CD4-positive, alpha-beta T cell treated with Interferon gamma for 1 hour (primary cell): ENCODE data around the gene EXOC4.
"Not testable (repeated sequence)": the region's sequence is repeated elsewhere in the genome, so short reads cannot be mapped to it uniquely, and the experiment has no call there.

ENCODE experiments used
- DNase-seq: peaks from one replicate; pipeline ENCODE4 v3.0.0-alpha.2; 2020

The EXOC4 gene

DNA sequence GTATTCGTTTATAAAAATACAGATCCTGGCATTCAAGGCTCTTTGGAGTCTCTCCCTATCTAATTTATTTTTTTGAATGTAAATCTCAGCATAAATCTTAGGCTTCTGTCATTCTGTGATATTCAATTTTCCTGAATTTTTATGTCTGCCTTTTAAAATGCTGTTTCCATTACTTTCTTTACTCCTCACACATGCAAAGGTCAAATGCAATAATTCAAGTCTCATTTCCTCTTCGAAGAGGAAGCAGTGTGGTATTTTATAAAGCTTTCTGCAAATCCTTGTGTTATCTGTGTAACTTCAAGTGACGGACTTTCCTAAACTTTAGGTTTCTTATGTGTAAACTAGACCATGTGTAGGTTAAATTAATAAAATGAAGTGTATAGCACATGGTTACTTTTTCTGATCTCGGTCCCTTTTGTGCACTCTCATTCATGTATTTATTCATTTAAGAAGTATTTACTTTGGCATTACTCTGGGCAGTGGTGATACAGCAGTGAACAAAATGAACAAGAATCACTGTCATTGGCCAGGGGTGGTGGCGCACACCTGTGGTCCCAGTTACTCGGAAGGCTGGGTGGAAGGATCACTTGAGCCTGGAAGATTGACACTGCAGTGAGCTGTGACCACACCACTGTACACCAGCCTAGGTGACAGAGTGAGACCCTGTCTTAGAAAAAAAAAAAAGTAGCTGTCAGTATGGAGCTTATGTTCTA is 332.2 kb downstream of the EXOC4 start:
- DNase-seq: no peak

DNA sequence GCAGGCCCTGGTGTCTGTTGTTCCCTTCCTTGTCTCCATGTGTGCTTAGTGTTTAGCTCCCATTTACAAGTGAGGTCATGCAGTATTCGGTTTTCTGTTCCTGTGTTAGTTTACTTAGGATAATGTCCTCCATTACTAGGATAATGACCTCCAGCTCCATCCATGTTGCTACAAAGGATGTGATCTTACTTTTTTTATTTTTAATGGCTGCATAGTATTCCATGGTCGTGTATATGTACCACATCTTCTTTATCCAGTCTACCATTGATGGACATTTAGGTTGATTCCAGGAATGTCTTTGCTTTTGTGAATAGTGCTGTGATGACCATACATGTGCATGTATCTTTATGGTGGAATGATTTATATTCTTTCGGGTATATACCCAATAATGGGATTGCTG is 333.4 kb downstream of the EXOC4 start:
- no peak for DNase-seq

DNA sequence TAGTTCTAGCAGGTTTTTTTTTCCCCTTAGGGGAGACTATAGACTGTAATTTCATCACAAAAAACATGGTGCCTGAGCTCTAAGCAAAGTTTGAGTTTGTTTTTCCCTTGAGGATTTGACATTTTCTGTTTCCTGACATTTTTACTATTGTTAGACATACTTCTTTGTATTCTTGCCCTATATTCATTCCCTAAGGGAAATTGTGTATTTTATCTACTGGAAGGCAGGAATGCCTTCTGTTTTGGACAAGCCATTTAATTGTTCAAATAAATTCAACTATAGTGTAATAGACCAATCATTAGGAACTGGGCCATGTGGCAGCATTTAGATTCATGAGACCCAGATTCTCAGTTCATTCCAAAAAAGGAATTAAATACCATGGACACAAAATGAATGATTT is 335.0 kb downstream of the EXOC4 start:
- no peak for DNase-seq

DNA sequence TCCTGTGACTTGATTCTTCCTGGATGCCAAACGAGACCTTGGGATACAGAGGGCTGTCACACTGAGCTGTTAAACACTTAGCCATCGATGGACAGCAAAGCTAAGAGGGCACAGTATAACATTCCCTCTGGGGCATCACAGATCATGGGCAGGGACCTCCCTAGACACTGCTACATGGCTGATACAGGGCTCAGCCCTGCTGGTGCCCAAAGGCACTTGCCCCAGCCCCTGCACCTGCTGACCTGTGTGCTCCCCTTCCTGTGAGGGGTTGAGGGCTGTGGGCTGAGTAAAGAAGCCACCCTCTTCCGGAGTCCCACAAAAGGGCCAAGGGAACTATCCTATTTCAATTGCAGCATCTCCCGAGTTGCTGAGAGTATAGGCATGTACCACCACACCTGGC is 337.9 kb downstream of the EXOC4 start:
- DNase-seq: no peak

DNA sequence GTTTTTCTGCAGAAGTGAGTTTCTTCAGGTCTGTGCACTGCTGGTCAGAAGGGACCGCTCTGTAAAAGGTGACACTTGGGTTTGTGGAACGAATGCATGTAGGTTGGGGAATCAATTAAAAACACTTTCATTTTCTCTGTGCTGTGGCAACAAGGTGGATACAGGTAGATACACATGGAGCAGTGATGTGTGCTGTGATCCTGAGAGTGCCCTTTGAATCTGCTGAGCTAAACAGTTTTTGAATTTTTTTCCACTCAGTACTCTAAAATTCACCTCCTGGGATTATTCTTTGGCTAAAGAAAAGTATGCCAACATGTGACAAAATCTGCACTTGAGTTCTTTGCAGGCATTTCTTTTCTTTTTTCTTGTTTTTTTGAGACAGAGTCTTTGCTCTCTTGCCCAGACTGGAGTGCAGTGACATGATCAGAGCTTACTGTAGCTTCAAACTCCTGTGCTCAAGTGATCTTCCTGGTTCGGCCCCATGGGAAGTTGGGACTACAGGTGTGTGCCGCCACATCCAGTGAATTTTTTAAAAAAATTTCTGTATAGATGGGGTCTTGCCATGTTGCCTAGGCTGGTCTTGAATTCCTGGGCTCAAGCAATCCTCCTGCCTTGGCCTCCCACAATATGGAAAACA is 338.9 kb downstream of the EXOC4 start:
- DNase-seq: no peak

DNA sequence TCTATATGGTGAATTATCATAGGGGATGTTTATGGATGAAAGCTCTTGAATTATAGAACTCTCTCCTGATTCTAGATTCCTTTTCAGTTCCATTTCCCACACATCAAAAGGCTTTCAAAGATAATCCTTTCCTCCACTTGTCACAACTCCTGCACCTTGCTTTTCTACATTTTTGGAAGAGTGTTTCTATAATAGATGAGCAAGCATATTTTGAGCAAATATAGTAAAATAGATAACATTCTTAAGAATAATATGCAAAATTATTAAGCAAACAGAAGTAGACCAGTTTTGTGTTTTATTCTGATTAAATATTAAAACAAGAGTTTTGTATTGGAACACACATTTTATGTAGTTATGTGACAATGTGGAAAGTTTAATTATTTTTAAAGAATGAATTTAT is 340.7 kb downstream of the EXOC4 start:
- DNase-seq: no peak

DNA sequence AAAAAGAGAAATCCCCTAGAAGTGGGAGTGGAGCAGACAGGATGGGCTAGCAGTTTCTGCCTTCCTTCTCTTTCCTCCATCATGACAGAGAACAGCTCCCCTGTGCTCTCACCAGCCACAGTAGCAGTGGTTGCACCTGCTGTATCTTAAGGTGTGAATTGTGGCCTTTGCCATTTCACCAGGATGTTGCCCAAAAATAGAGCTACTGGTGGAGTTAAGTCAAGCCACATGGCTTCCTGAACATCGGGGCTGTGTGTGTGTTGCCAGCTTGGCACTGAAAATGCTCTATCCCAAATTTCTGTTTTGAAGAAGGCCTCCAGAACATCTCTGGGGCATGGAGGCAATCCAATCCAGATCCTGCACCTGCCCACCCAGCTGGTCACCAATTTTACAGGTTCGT is 348.7 kb downstream of the EXOC4 start:
- DNase-seq: no peak

DNA sequence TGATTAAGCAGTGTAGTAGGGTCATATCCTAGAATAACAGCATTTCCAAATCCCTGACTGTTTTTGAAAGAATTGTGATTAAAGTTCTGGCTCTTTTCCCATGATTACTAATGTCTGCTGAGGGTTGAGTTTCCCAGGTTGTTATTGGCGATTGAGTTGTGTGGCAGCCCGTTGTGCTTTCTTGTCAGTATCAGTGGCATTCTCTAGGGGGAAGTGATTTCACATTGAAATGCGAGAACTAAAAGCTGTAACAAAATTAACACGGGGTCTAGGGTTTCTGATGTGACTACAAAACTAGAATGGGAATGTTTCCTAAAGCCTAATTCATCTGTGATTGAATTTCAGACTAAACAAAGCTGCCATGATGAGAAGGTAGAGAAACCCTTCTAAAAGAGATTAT is 349.4 kb downstream of the EXOC4 start:
- no peak for DNase-seq

DNA sequence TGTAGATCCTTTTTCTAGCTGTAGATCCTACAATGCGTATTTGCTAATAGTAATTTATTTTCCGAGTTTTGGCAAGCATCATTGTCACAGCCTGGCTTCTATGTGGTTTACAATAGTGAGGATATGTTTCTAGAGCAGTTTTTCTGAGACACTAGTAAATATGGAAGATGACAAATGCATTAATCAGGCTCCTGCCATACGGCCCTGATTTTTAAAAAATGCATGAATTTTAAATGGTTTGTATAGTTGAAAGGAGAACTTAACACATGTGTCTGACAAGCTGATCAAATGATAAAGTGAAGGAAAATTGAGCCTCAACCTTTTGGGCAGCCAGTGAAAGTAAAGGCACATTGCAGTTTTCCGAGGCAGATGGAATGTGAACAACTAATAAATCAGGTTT is 354.1 kb downstream of the EXOC4 start:
- no peak for DNase-seq

DNA sequence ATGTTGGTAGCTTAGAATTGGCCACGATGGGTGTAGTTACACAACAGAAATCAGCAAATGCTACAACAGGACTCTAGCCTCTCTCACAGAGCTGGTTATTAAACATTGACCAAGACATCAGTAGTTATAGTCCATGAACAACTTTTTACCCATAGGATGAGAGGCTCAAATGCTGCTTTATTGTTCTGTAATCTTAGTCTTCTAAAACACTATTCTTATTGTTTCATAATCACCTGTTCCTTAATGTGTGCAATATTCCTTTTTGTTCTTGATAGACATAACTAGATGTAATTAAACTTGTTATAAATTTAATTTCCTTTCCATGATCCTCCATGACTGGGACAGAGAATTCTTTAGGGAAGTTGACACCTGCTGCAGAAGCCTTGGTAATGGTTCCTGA is 356.9 kb downstream of the EXOC4 start:
- DNase-seq: no peak

DNA sequence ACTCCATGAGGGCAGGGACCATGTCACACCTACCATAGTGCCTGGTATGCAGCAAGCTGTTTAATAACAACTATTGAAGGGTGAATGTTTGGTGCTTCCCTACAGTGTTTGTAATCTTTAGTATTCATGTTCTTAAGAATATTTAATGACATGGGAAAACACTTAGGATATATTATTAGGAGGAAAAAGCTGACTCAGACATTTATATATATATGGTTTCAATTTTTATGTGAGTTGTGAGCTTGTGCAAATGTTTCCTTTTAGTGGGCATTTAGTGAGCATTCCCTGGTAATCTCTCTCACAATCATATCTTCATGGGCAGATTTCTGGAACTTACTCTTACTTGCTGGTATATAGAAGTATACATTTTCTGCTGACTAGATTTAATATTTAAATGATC is 359.1 kb downstream of the EXOC4 start:
- DNase-seq: no peak

DNA sequence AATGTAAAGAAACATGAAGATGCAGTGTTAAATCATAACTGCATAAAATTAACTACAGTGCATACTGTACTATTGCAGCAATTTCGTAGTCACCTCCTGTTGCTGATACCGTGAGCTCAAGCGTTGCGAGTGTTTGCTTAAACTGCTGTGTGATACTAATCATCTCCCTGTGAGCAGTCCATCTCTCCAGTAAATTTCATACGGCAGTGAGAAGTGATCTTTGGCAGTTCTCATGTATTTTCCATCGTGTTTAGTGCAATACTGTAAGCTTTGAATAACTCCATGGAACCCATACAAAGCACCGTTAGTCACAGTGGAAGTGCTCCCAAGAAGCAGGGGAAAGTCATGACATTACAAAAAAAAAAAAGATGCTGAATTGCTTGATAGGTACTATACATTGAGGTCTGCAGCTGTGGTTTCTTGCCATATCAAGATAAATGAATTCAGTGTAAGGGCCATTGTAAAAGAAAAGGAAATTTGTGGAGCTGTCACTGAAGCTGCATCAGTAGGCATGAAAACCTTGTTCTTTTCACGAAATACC is 360.4 kb downstream of the EXOC4 start:
- DNase-seq: no peak

DNA sequence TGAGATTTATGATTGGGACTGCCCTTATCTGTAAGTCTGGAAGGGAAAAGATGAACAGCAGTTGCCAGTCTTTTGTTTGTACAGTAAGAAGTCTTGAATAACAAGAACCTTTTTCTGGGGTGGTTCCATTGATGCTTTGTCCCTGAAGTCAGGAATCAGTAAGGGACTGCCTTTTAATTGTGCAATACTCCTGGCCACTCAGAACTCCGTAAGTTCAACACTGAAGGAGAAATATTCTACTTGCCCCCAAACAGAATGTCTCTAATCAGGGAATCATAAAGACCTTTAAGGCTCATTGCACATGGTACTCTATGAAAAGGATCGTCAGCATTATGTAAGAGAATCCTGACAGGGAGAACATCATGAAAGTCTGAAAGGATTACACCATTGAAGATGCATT is 361.4 kb downstream of the EXOC4 start:
- no peak for DNase-seq

DNA sequence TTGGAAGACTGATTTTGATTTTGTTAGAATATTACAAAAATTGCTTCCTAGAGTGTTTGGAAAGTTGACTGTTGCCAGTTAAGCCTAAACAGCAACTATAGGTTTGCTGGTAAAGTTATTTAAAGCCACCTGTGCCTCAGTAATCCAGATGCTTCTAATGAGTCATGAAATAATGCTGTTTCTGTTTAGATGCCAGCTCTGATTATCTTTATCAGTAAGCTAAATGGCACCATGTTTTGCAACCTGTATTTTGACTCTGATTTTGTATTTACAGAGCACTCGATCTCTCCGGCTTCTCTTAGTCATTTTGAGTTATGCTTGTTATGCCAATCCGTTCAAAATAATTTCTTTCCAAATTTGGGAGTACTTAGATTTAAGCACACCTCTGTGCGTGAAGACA is 366.1 kb downstream of the EXOC4 start:
- DNase-seq: no peak

DNA sequence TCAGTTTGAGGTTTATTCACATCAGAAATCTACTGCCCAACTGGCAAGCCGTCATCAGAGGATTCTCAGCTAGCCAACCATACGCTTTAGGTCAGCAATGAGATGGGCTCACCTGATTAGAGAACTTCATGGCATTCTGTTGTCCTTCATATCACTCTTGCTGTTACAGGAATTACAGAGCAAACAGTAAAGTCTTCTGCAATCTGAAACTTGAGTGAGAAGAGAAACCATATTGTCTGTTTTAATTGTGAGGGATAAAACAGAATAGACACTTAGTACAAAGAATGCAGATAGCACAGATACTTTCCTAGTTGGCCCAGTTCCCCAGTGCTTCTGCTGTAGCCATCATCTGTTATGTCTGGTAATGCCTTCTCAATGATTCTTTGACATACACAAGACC is 366.6 kb downstream of the EXOC4 start:
- no peak for DNase-seq

DNA sequence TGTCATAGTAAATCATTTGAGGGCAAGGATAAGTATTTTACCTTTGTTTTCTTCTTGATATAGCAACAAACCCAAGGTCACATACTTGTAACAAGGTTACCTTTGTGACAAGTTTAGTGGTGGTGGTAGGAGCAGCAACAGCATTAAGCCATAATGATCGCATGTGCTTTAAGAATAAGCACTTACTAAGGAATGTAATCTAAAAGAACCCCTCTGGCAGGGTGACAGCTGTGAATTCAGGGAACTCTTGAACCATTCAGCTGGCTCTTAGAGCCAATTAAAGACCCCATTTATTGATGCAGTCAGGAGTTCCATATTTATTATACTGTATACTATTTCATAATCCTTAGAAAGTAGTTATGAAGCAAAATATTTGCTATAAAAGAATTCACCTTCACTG is 370.8 kb downstream of the EXOC4 start:
- DNase-seq: no peak

DNA sequence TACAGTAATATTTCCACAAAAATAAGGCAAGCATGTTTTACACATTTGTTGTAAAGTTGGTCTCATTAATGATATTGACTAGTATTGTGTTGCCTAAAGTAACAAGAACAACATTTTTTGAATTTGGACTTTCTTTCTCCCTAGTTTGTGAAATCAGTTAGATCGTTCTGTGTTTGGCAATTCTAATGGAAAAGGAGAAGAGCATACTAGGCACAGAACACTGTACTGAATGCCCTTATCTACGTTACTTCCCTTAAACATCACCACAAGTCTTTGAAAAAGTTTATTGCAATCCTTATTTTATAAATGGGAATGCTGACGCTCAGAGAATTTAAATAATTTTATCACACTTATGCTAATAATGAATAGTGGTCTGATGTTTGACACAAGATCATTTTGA is 372.2 kb downstream of the EXOC4 start:
- no peak for DNase-seq

DNA sequence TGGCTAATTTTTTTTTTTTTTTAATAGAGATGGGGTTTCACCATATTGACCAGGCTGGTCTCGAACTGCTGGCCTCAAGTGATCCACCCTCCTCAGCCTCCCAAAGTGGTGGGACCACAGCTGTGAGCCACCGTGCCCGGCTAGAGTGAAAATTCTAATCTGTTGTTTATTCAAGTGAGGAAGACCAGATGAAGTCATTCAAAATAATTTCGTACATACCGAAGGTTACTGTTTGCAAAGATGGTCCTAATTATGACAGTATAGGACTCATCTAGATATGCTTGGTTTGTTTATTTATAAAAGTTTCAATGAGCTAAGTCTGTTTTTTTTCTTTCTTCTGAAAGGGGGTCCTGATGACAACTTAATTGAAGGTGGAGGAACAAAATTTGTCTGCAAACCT is 376.8 kb downstream of the EXOC4 start:
- no peak for DNase-seq

DNA sequence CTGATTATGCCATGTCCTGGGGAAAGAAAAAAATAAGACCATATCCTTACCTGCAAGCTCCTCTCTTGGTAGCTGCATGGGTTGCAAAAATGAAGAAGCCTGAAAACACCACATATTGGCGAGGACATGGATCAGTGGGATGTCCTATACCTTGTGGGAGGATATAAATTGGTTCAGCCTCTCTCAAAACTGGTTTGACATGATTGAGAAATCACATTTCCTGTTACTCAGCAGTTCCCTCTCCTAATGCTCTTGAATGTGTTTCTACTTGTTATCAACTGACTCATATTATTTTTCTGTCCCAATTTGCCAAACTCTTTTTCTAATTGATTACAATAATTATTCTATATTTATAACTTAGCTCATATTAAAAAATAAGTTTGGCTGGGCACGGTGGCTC is 380.2 kb downstream of the EXOC4 start:
- DNase-seq: no peak

DNA sequence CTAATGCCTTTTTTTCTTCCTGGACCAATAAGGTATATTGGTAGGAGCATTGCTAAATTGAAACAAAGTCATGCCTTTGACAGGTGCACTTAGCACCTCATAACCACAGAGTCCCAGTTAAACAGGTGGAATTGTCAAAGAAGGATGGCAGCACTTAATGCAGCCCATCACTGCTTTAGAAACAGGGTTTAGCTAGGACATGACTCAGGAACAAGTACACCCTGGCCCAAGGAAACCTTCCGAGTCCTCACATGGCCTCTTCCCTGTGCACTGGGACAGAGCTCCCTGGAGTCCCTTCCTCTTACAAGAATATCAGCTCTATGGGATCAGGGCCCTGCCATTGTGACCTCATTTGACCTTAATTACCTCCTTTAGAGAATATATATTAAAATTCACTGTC is 382.7 kb downstream of the EXOC4 start:
- no peak for DNase-seq

DNA sequence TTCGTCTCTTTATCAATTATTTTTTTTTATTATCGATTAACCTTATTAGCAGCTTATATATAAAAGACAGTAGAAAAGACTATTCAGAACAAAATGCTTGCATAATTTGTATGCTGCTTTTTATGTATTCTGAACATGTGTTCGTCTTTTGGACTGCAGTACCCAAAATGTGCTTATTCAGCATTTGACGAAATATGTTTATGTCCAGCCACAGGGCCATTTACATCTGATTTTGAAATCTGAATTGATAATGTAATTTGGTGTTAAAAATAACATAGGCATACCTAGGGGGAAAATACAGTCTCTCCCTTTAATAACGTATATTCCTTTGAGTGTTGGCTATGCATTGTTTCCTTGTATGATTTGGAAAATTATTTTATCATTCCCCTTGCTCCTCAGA is 386.0 kb downstream of the EXOC4 start:
- DNase-seq: no peak

DNA sequence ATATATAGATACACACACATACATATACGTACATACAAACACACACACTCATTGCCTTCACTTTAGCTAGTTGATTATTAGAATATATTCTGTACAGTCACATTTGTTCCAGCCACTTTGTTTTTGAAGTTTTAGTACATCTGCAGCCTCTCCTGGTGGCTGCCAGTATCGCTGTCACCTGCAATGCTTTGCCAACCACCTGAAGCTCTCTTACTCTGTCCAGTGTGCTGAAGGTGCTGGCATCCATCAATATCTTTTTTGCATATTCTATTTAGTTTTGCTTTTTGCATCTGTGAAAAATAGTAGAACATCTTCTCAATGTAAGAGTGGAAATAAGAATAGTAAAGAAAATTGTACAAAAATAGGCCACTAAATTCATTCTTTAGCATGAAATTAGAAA is 388.6 kb downstream of the EXOC4 start:
- DNase-seq: no peak

DNA sequence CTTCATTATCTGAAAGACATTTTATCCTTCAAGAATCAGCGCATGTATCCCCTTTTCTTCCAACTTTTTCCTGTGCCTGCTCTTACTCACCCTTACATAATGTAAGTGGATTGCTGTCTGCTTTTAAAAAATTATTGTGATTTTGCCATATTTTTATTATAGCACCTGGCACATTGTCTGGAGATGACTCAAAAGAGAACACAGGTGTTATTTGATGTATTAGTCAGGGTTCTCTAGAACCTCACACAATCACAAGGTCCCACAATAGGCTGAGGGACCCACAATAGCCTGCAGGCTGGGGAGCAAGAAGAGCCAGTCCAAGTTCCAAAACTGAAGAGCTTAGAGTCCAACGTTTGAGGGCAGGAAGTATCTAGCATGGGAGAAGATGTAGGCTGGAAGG is 390.0 kb downstream of the EXOC4 start:
- no peak for DNase-seq

DNA sequence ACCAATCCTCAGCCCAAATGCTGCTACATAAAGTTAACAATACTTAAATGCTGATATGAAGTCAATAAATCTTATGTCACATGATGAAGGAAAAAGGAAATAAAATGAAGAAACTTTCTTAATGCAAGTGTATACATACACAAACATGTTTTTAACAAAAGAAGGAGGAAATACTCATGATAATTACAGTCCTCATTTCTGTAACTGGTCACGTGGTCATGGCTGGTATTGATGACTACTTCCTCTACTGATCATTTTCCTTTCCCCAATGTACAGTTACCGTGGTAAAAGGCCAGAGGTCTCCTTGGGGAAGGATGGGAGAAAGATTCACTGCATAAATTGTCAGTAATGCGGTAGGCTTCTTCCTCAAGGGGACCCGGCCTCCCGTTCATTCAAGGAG is 390.8 kb downstream of the EXOC4 start:
- DNase-seq: not testable (repeated sequence)

DNA sequence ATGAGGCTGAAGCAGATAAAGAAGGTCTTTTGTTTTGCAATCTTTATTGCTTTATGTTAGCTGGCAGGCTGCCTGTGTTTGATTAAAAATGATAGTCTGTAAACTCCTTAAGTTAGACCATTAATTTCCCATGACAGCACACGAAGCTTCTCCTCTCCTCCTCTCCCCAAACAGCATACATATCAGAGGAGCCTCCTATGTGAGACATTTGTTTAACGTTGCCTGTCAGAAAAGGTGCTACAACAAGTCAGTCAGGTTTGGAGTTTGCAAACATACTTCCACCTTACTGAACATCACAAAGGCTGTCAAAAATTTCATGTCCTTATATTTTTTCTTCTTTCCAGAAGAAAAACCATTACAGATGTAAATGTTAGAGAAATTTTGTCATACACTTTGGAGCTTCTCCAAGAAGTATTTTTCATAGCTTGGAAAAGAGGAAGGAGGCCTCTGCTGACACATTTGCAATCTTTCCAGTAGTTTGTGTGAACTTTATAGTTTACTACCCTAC is 393.1 kb downstream of the EXOC4 start:
- no peak for DNase-seq
